WTC11 (cell line): ENCODE measurements around the gene ZGRF1. TPM values are rescaled to one million over a fixed set of nuclear protein-coding genes. Genes with fewer than 3 reads are reported as not detected.

Experiments used
- CBFB ChIP-seq: sonication (generic); formaldehyde crosslinking; IDR thresholded peaks from 2 replicates; pipeline ENCODE4 v1.8.1; 2022; ENCODE audit warnings: mild to moderate bottlenecking, low read depth, missing genetic modification reagents
- CREM ChIP-seq: sonication (generic); formaldehyde crosslinking; IDR thresholded peaks from 2 replicates; pipeline ENCODE4 v1.8.1; 2022; ENCODE audit warnings: mild to moderate bottlenecking, missing genetic modification reagents, moderate library complexity
- CTCF ChIP-seq: fragments of 200-600 bp; IDR thresholded peaks from 2 replicates; pipeline ENCODE4 v1.8.0; 2022; ENCODE audit warnings: antibody characterized with exemption
- E2F5 ChIP-seq: sonication (generic); formaldehyde crosslinking; IDR thresholded peaks from 2 replicates; pipeline ENCODE4 v1.8.1; 2022; ENCODE audit warnings: mild to moderate bottlenecking, moderate library complexity, missing genetic modification reagents
- ELF4 ChIP-seq: sonication (generic); formaldehyde crosslinking; IDR thresholded peaks from 2 replicates; pipeline ENCODE4 v1.8.1; 2022; ENCODE audit warnings: low read depth, mild to moderate bottlenecking, moderate library complexity, missing genetic modification reagents
- ETV6 ChIP-seq: sonication (generic); formaldehyde crosslinking; IDR thresholded peaks from 2 replicates; pipeline ENCODE4 v1.8.1; 2022; ENCODE audit warnings: mild to moderate bottlenecking, missing genetic modification reagents
- FOXK1 ChIP-seq: sonication (generic); formaldehyde crosslinking; IDR thresholded peaks from 2 replicates; pipeline ENCODE4 v1.8.0; 2022; ENCODE audit warnings: mild to moderate bottlenecking, moderate library complexity, missing genetic modification reagents
- HMGXB4 ChIP-seq: sonication (generic); formaldehyde crosslinking; IDR thresholded peaks from 2 replicates; pipeline ENCODE4 v1.8.1; 2023; ENCODE audit warnings: mild to moderate bottlenecking, moderate library complexity, missing genetic modification reagents
- IRF1 ChIP-seq: sonication (generic); formaldehyde crosslinking; IDR thresholded peaks from 2 replicates; pipeline ENCODE4 v1.8.0; 2023; ENCODE audit warnings: missing genetic modification reagents
- KAT7 ChIP-seq: sonication (generic); formaldehyde crosslinking; IDR thresholded peaks from 2 replicates; pipeline ENCODE4 v1.8.1; 2023; ENCODE audit warnings: missing genetic modification reagents, mild to moderate bottlenecking, borderline replicate concordance
- MYBL2 ChIP-seq: sonication (generic); formaldehyde crosslinking; IDR thresholded peaks from 2 replicates; pipeline ENCODE4 v1.8.1; 2023; ENCODE audit warnings: mild to moderate bottlenecking, moderate library complexity, missing genetic modification reagents
- SOX15 ChIP-seq: fragments of 250-450 bp; sonication (Bioruptor Pico); IDR thresholded peaks from 2 replicates; pipeline ENCODE4 v1.9.0; 2021; ENCODE audit warnings: mild to moderate bottlenecking
- SP1 ChIP-seq: sonication (generic); formaldehyde crosslinking; conservative IDR thresholded peaks from 2 replicates; pipeline ENCODE4 v1.8.1; 2022; ENCODE audit warnings: missing genetic modification reagents
- USF1 ChIP-seq: sonication (generic); formaldehyde crosslinking; IDR thresholded peaks from 2 replicates; pipeline ENCODE4 v1.8.0; 2022; ENCODE audit warnings: mild to moderate bottlenecking, missing genetic modification reagents
- ZBTB21 ChIP-seq: sonication (generic); formaldehyde crosslinking; IDR thresholded peaks from 2 replicates; pipeline ENCODE4 v1.8.1; 2023; ENCODE audit warnings: mild to moderate bottlenecking, missing genetic modification reagents, borderline replicate concordance
- ZNF423 ChIP-seq: fragments of 250-450 bp; sonication (Bioruptor Pico); IDR thresholded peaks from 2 replicates; pipeline ENCODE4 v2.1.2; 2022; ENCODE audit warnings: mild to moderate bottlenecking, moderate library complexity
- ZNF671 ChIP-seq: fragments of 250-450 bp; sonication (Bioruptor Pico); IDR thresholded peaks from 2 replicates; pipeline ENCODE4 v1.8.0; 2021; ENCODE audit warnings: mild to moderate bottlenecking
- total RNA-seq: library from RNA; stranded (reverse); gene quantifications from 3 replicates; pipeline ENCODE4 v1.2.3, GENCODE V29; 2021
- TF ChIP-seq, protein P1 (sequence below): sonication (generic); formaldehyde crosslinking; IDR thresholded peaks from 2 replicates; pipeline ENCODE4 v1.8.1; 2023; ENCODE audit warnings: mild to moderate bottlenecking, missing genetic modification reagents, borderline replicate concordance
- TF ChIP-seq, protein P2 (sequence below): sonication (generic); formaldehyde crosslinking; IDR thresholded peaks from 2 replicates; pipeline ENCODE4 v1.8.0; 2023; ENCODE audit warnings: missing genetic modification reagents, mild to moderate bottlenecking, borderline replicate concordance
- TF ChIP-seq, protein P3 (sequence below): sonication (generic); formaldehyde crosslinking; IDR thresholded peaks from 2 replicates; pipeline ENCODE4 v1.8.0; 2022; ENCODE audit warnings: mild to moderate bottlenecking, missing genetic modification reagents

The ZGRF1 gene
- total RNA-seq, 1 experiment from 2014 or later: 56.2 TPM

DNA sequence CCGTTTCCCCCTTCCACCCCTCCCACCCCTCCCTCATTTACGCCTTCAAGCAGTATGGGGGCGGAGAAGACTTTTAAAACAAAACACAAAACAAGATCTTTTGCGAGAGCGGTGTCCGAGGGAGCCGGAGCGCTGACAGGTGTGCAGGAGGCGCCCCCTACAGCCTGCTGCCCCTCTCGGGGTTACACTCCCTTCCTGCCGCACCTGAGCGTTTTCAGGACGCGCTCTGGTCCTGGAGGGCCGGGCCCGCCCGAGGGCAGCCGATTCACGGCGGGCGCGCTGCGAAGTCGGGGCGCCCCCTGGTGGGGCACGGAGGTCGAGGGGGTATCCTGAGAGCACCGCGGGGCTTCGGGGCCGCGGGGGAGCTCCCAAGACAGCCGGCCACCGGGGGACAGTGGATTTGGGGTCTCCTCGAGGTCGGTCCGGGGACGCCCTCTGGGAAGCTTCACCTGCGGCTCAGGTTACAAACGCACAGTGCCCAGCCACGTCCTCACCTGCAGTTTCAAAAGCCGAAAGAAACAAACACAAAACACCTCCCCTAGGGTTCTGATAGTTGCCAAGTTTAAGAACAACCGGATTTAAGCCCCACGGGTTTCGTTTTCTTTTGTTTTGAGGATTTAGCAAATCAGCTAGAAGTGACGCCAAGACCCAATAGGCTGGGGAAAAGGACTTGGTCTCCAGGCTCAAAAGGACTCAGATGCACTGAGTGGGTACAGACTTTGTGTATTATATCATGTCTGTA, 112.8 kb downstream of the ZGRF1 start (continued):
- TF ChIP-seq, protein P1, sequence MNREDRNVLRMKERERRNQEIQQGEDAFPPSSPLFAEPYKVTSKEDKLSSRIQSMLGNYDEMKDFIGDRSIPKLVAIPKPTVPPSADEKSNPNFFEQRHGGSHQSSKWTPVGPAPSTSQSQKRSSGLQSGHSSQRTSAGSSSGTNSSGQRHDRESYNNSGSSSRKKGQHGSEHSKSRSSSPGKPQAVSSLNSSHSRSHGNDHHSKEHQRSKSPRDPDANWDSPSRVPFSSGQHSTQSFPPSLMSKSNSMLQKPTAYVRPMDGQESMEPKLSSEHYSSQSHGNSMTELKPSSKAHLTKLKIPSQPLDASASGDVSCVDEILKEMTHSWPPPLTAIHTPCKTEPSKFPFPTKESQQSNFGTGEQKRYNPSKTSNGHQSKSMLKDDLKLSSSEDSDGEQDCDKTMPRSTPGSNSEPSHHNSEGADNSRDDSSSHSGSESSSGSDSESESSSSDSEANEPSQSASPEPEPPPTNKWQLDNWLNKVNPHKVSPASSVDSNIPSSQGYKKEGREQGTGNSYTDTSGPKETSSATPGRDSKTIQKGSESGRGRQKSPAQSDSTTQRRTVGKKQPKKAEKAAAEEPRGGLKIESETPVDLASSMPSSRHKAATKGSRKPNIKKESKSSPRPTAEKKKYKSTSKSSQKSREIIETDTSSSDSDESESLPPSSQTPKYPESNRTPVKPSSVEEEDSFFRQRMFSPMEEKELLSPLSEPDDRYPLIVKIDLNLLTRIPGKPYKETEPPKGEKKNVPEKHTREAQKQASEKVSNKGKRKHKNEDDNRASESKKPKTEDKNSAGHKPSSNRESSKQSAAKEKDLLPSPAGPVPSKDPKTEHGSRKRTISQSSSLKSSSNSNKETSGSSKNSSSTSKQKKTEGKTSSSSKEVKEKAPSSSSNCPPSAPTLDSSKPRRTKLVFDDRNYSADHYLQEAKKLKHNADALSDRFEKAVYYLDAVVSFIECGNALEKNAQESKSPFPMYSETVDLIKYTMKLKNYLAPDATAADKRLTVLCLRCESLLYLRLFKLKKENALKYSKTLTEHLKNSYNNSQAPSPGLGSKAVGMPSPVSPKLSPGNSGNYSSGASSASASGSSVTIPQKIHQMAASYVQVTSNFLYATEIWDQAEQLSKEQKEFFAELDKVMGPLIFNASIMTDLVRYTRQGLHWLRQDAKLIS (CRISPR knock-in tag): peak; percentile 64; the same call in 1 of the 2 replicates
- TF ChIP-seq SOX15 (CRISPR knock-in tag) (no peak), USF1 (no peak), HMGXB4 (CRISPR knock-in tag) (peak; percentile 97), MYBL2 (CRISPR knock-in tag) (peak; percentile 67), ZBTB21 (CRISPR knock-in tag) (peak; percentile 53; the same call in 1 of the 2 replicates), FOXK1 (0 out of 2 replicates have a peak, but pooled peaks have one; percentile 30), CBFB (CRISPR knock-in tag) (0 out of 2 replicates have a peak, but pooled peaks have one; percentile 44), CTCF (peak; percentile 85), ETV6 (CRISPR knock-in tag) (0 out of 2 replicates have a peak, but pooled peaks have one; percentile 39), ELF4 (no peak), CREM (CRISPR knock-in tag) (no peak), SP1 (CRISPR knock-in tag) (peak; percentile 66), ZNF671 (CRISPR knock-in tag) (no peak), KAT7 (CRISPR knock-in tag) (0 out of 2 replicates have a peak, but pooled peaks have one; percentile 31), IRF1 (CRISPR knock-in tag) (no peak), ZNF423 (CRISPR knock-in tag) (peak; percentile 89), E2F5 (CRISPR knock-in tag) (0 out of 2 replicates have a peak, but pooled peaks have one; percentile 40)
- TF ChIP-seq, protein P2, sequence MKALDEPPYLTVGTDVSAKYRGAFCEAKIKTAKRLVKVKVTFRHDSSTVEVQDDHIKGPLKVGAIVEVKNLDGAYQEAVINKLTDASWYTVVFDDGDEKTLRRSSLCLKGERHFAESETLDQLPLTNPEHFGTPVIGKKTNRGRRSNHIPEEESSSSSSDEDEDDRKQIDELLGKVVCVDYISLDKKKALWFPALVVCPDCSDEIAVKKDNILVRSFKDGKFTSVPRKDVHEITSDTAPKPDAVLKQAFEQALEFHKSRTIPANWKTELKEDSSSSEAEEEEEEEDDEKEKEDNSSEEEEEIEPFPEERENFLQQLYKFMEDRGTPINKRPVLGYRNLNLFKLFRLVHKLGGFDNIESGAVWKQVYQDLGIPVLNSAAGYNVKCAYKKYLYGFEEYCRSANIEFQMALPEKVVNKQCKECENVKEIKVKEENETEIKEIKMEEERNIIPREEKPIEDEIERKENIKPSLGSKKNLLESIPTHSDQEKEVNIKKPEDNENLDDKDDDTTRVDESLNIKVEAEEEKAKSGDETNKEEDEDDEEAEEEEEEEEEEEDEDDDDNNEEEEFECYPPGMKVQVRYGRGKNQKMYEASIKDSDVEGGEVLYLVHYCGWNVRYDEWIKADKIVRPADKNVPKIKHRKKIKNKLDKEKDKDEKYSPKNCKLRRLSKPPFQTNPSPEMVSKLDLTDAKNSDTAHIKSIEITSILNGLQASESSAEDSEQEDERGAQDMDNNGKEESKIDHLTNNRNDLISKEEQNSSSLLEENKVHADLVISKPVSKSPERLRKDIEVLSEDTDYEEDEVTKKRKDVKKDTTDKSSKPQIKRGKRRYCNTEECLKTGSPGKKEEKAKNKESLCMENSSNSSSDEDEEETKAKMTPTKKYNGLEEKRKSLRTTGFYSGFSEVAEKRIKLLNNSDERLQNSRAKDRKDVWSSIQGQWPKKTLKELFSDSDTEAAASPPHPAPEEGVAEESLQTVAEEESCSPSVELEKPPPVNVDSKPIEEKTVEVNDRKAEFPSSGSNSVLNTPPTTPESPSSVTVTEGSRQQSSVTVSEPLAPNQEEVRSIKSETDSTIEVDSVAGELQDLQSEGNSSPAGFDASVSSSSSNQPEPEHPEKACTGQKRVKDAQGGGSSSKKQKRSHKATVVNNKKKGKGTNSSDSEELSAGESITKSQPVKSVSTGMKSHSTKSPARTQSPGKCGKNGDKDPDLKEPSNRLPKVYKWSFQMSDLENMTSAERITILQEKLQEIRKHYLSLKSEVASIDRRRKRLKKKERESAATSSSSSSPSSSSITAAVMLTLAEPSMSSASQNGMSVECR (CRISPR knock-in tag): peak; percentile 59; the same call in 1 of the 2 replicates
- TF ChIP-seq, protein P3, sequence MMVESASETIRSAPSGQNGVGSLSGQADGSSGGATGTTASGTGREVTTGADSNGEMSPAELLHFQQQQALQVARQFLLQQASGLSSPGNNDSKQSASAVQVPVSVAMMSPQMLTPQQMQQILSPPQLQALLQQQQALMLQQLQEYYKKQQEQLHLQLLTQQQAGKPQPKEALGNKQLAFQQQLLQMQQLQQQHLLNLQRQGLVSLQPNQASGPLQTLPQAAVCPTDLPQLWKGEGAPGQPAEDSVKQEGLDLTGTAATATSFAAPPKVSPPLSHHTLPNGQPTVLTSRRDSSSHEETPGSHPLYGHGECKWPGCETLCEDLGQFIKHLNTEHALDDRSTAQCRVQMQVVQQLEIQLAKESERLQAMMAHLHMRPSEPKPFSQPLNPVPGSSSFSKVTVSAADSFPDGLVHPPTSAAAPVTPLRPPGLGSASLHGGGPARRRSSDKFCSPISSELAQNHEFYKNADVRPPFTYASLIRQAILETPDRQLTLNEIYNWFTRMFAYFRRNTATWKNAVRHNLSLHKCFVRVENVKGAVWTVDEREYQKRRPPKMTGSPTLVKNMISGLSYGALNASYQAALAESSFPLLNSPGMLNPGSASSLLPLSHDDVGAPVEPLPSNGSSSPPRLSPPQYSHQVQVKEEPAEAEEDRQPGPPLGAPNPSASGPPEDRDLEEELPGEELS: peak; percentile 75; the same call in 1 of the 2 replicates
- TF ChIP-seq, all 79 proteins: peak for 18
